Caco-2 (cell line): ENCODE measurements around the gene MAPT. TPM values are rescaled to one million over a fixed set of nuclear protein-coding genes. Genes with fewer than 3 reads are reported as not detected.

Experiments
- BruUV-seq: library from RNA; stranded (reverse); fragments of 400-500 nt; replicated peaks from 2 replicates; lab custom pipeline; 2021; lab: Mats Ljungman, UMichigan
- CTCF ChIA-PET: fragments of 300-600 bp; sonication (Branson Sonifier 250); formaldehyde crosslinking; loops from one replicate; lab custom pipeline; 2022; ENCODE audit warnings: antibody characterized with exemption; lab: Charles Lee
- POLR2A ChIA-PET: fragments of 300-600 bp; sonication (Branson Sonifier 250); formaldehyde crosslinking; loops from one replicate; lab custom pipeline; 2022; ENCODE audit warnings: antibody characterized with exemption; lab: Charles Lee
- DNase-seq, 2 experiments: peaks; one replicate each; pipeline versions ENCODE4 v3.0.0 to v3.0.0-alpha.2; 2020 to 2022
- H3K27me3 ChIP-seq: replicated peaks from 2 replicates; pipeline ENCODE4 v1.6.0; 2011; ENCODE audit warnings: low read length; ENCODE audit not compliant: control insufficient read depth, insufficient read depth
- H3K36me3 ChIP-seq: 2 replicates; pipeline ENCODE4 v1.5.1; 2011; ENCODE audit warnings: low read length; ENCODE audit not compliant: control insufficient read depth, insufficient read depth
- H3K4me1 ChIP-seq: fragments of 250-450 bp; sonication (Bioruptor Pico); 2 replicates; pipeline ENCODE4 v1.5.1; 2020; ENCODE audit warnings: mild to moderate bottlenecking
- H3K4me3 ChIP-seq: 2 replicates; pipeline ENCODE4 v1.5.1; 2011; ENCODE audit warnings: low read depth, mild to moderate bottlenecking, control low read depth, low read length
- H3K9me3 ChIP-seq: fragments of 250-450 bp; sonication (Bioruptor Pico); 2 replicates; pipeline ENCODE4 v1.5.1; 2020; ENCODE audit warnings: mild to moderate bottlenecking, moderate library complexity
- H3K27ac Mint-ChIP-seq: one replicate; pipeline ENCODE4 v1.8.0; 2022; ENCODE audit warnings: mixed read lengths; ENCODE audit not compliant: unreplicated experiment
- H3K27me3 Mint-ChIP-seq: one replicate; pipeline ENCODE4 v1.8.0; 2022; ENCODE audit warnings: mixed read lengths; ENCODE audit not compliant: insufficient read depth, unreplicated experiment
- H3K36me3 Mint-ChIP-seq: one replicate; pipeline ENCODE4 v1.8.0; 2022; ENCODE audit warnings: mild to moderate bottlenecking, mixed read lengths; ENCODE audit not compliant: insufficient read depth, unreplicated experiment
- H3K4me1 Mint-ChIP-seq: one replicate; pipeline ENCODE4 v1.8.0; 2022; ENCODE audit warnings: low read depth, mixed read lengths; ENCODE audit not compliant: unreplicated experiment
- H3K4me3 Mint-ChIP-seq: one replicate; pipeline ENCODE4 v1.8.0; 2022; ENCODE audit warnings: mild to moderate bottlenecking, moderate library complexity, mixed read lengths; ENCODE audit not compliant: unreplicated experiment
- H3K9me3 Mint-ChIP-seq: one replicate; pipeline ENCODE4 v1.8.0; 2022; ENCODE audit warnings: mixed read lengths; ENCODE audit not compliant: unreplicated experiment
- intact Hi-C: fragments of 100-400 bp; cut with micrococcal nuclease; formaldehyde crosslinking; loops from one replicate; pipeline ENCODE4 v1.10.0; 2022; ENCODE audit not compliant: unreplicated experiment
- total RNA-seq: library from RNA; stranded (reverse); gene quantifications from 2 replicates; pipeline ENCODE4 v1.2.3, GENCODE V29; 2022
- TF ChIP-seq, protein P1 (sequence below), 2 experiments: fragments of 200-600 bp in 1 of 2; IDR thresholded peaks; 1 replicate in 1 of 2; 2 replicates in 1 of 2; pipeline versions ENCODE4 v1.5.1 to v1.8.0; 2011 to 2022; ENCODE audit warnings: antibody characterized with exemption in 1 of 2, control low read depth in 1 of 2, inconsistent platforms in 1 of 2, low read depth in 1 of 2, low read length in 1 of 2, mild to moderate bottlenecking in 1 of 2, moderate library complexity in 1 of 2; ENCODE audit not compliant: insufficient read depth in 1 of 2, severe bottlenecking in 1 of 2, unreplicated experiment in 1 of 2

Gene MAPT
- total RNA-seq, 1 experiment from 2014 or later, result 0.95 TPM

DNA sequence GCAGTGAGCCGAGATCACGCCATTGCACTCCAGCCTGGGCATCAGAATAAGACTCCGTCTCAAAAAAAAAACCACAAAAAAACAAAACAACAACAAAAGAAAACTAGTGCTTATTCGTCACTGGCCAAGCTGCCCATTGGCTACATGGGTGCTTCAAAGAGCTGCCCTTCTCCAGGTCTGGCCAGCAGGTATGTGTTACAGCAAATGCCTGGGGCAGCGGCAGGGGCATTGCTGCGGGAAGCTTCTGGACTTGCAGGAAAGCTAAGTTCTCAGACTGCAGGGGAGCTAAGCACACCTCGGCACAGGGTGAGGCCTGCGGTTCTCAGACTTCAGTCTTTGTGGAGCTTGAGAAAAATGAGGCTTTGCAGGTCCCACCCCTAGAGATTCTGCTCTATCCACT, 100.6 kb downstream of the MAPT start:
- CTCF ChIA-PET, result no interaction called here
- intact Hi-C loops, result no loop called here

DNA sequence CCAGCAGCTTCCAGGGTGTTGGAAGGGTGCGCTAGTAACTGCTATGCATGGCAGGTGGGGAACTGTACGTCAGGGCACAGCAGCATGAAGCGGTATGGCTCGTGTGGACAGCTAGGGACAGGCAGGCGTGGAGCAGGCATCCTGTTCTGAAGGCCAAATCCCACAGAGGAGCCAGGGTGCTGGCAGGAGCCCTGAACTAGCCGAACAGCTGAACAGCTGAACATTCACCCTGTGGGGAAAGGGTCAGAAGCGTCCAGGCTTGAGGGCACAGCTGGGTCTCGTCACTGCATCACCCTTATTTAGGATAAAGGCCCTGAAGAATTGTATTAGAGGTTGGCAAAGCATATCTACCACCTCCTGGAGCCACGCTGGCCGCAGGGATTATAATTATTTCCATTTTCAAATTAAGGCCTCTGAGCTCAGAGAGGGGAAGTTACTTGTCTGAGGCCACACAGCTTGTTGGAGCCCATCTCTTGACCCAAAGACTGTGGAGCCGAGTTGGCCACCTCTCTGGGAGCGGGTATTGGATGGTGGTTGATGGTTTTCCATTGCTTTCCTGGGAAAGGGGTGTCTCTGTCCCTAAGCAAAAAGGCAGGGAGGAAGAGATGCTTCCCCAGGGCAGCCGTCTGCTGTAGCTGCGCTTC, 101.4 kb downstream of the MAPT start:
- no peak for DNase-seq
- CTCF ChIA-PET, result no interaction called here
- no TSS peak for BruUV-seq
- Histone ChIP-seq H3K9me3 (no peaks in the 10 kb centered on the region), H3K4me1 (0 out of 2 replicates have a peak, but pooled peaks cover 4% of the 10 kb centered on the region), H3K27me3 (no peaks in the 10 kb centered on the region), H3K36me3 (no peaks in the 10 kb centered on the region), H3K4me3 (no peak overlapping the region)
- POLR2A ChIA-PET, result no interaction called here
- Mint-ChIP-seq H3K9me3 (no peaks in the 10 kb centered on the region), H3K36me3 (no peaks in the 10 kb centered on the region), H3K27me3 (no peaks in the 10 kb centered on the region), H3K4me1 (no peaks in the 10 kb centered on the region), H3K4me3 (no peak overlapping the region), H3K27ac (no peak overlapping the region)
- TF ChIP-seq, protein P1, sequence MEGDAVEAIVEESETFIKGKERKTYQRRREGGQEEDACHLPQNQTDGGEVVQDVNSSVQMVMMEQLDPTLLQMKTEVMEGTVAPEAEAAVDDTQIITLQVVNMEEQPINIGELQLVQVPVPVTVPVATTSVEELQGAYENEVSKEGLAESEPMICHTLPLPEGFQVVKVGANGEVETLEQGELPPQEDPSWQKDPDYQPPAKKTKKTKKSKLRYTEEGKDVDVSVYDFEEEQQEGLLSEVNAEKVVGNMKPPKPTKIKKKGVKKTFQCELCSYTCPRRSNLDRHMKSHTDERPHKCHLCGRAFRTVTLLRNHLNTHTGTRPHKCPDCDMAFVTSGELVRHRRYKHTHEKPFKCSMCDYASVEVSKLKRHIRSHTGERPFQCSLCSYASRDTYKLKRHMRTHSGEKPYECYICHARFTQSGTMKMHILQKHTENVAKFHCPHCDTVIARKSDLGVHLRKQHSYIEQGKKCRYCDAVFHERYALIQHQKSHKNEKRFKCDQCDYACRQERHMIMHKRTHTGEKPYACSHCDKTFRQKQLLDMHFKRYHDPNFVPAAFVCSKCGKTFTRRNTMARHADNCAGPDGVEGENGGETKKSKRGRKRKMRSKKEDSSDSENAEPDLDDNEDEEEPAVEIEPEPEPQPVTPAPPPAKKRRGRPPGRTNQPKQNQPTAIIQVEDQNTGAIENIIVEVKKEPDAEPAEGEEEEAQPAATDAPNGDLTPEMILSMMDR (IDR thresholded peaks at IDR 0.05; ENCODE audit: insufficient read depth in 1 of 2, low read depth in 1 of 2, low read length in 1 of 2, severe bottlenecking in 1 of 2, unreplicated experiment in 1 of 2), result no peak
- intact Hi-C loops, result no loop called here

More for the DNA sequence above, 100.6 kb downstream of the MAPT start:
- no peaks in the 10 kb centered on the region for H3K36me3 Mint-ChIP-seq
- Histone ChIP-seq H3K27me3 (no peaks in the 10 kb centered on the region), H3K4me1 (0 out of 2 replicates have a peak, but pooled peaks cover 4% of the 10 kb centered on the region), H3K4me3 (no peak overlapping the region), H3K36me3 (no peaks in the 10 kb centered on the region), H3K9me3 (no peaks in the 10 kb centered on the region)
- H3K9me3 Mint-ChIP-seq, result no peaks in the 10 kb centered on the region
- H3K4me1 Mint-ChIP-seq, result no peaks in the 10 kb centered on the region
- no peak overlapping the region for H3K27ac Mint-ChIP-seq
- TF ChIP-seq, protein P1 (IDR thresholded peaks at IDR 0.05; ENCODE audit: insufficient read depth in 1 of 2, low read depth in 1 of 2, low read length in 1 of 2, severe bottlenecking in 1 of 2, unreplicated experiment in 1 of 2), result no peak
- BruUV-seq, result no TSS peak
- H3K4me3 Mint-ChIP-seq, result no peak overlapping the region
- no peaks in the 10 kb centered on the region for H3K27me3 Mint-ChIP-seq
- DNase-seq, result no peak
- POLR2A ChIA-PET, result no interaction called here

DNA sequence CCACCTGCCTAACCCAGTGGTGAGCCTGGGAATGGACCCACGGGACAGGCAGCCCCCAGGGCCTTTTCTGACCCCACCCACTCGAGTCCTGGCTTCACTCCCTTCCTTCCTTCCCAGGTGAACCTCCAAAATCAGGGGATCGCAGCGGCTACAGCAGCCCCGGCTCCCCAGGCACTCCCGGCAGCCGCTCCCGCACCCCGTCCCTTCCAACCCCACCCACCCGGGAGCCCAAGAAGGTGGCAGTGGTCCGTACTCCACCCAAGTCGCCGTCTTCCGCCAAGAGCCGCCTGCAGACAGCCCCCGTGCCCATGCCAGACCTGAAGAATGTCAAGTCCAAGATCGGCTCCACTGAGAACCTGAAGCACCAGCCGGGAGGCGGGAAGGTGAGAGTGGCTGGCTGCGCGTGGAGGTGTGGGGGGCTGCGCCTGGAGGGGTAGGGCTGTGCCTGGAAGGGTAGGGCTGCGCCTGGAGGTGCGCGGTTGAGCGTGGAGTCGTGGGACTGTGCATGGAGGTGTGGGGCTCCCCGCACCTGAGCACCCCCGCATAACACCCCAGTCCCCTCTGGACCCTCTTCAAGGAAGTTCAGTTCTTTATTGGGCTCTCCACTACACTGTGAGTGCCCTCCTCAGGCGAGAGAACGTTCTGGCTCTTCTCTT, 102.1 kb downstream of the MAPT start:
- H3K4me3 Mint-ChIP-seq, result no peak overlapping the region
- TF ChIP-seq, protein P1 (IDR thresholded peaks at IDR 0.05; ENCODE audit: insufficient read depth in 1 of 2, low read depth in 1 of 2, low read length in 1 of 2, severe bottlenecking in 1 of 2, unreplicated experiment in 1 of 2), result no peak

More for the DNA sequence above, 102.1 kb downstream of the MAPT start:
- Histone ChIP-seq H3K4me1 (0 out of 2 replicates have a peak, but pooled peaks cover 4% of the 10 kb centered on the region), H3K36me3 (no peaks in the 10 kb centered on the region), H3K27me3 (no peaks in the 10 kb centered on the region), H3K4me3 (no peak overlapping the region), H3K9me3 (no peaks in the 10 kb centered on the region)
- no peak overlapping the region for H3K27ac Mint-ChIP-seq
- no peaks in the 10 kb centered on the region for H3K27me3 Mint-ChIP-seq
- no peak for DNase-seq
- ChIA-PET POLR2A (no interaction called here), CTCF (no interaction called here)
- H3K4me1 Mint-ChIP-seq, result no peaks in the 10 kb centered on the region
- H3K36me3 Mint-ChIP-seq, result no peaks in the 10 kb centered on the region
- no peaks in the 10 kb centered on the region for H3K9me3 Mint-ChIP-seq
- intact Hi-C loops, result no loop called here
- BruUV-seq, result no TSS peak
